Skeletal muscle satellite cell (primary cell): ENCODE results near the gene CD33.

ENCODE experiments used
- H3K27me3 ChIP-seq: 2 replicates; pipeline ENCODE4 v1.7.0; 2013; ENCODE audit warnings: low read length; ENCODE audit not compliant: control insufficient read depth, insufficient read depth
- H3K36me3 ChIP-seq: 2 replicates; pipeline ENCODE4 v1.7.0; 2013; ENCODE audit warnings: mild to moderate bottlenecking, control low read depth, low read length; ENCODE audit not compliant: insufficient read depth
- H3K4me1 ChIP-seq: 2 replicates; pipeline ENCODE4 v1.7.0; 2013; ENCODE audit warnings: low read length; ENCODE audit not compliant: control insufficient read depth, insufficient read depth
- H3K4me2 ChIP-seq: 2 replicates; pipeline ENCODE4 v1.7.0; 2013; ENCODE audit warnings: mild to moderate bottlenecking, low read length
- H3K4me3 ChIP-seq: 2 replicates; pipeline ENCODE4 v1.7.0; 2013; ENCODE audit warnings: low read length
- H3K9ac ChIP-seq: 2 replicates; pipeline ENCODE4 v1.7.0; 2013; ENCODE audit warnings: mild to moderate bottlenecking, low read depth, low read length, moderate library complexity
- H3K9me3 ChIP-seq: replicated peaks from 2 replicates; pipeline ENCODE4 v1.7.0; 2013; ENCODE audit warnings: mild to moderate bottlenecking, control low read depth, low read length

Gene CD33

DNA sequence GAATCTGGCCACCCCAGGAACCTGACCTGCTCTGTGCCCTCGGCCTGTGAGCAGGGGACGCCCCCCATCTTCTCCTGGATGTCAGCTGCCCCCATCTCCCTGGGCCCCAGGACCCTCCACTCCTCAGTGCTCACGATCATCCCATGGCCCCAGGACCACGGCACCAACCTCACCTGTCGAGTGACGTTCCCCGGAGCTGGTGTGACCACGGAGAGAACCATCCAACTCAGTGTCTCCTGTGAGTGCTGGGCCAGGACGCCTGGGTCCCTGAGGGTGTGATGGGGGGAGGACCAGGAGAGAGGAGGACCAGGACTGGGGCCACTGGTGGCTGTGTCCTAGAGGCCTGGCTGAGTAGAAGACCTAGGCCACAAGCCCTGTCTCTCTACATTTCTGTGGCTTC is 13.0 kb upstream of the CD33 start:
- H3K36me3 ChIP-seq: no peaks in the 10 kb centered on the region
- no peaks in the 10 kb centered on the region for H3K27me3 ChIP-seq
- no peak overlapping the region for H3K4me2 ChIP-seq
- no peak overlapping the region for H3K9ac ChIP-seq
- H3K9me3 ChIP-seq: no peaks in the 10 kb centered on the region
- no peaks in the 10 kb centered on the region for H3K4me1 ChIP-seq
- no peak overlapping the region for H3K4me3 ChIP-seq

GRCh38 chr19:51219307-51219706 is 5.6 kb upstream of the CD33 start:
- Histone ChIP-seq H3K4me2 (no peak overlapping the region), H3K27me3 (no peaks in the 10 kb centered on the region), H3K9ac (no peak overlapping the region), H3K4me3 (no peak overlapping the region), H3K36me3 (no peaks in the 10 kb centered on the region), H3K9me3 (no peaks in the 10 kb centered on the region), H3K4me1 (no peaks in the 10 kb centered on the region)

DNA sequence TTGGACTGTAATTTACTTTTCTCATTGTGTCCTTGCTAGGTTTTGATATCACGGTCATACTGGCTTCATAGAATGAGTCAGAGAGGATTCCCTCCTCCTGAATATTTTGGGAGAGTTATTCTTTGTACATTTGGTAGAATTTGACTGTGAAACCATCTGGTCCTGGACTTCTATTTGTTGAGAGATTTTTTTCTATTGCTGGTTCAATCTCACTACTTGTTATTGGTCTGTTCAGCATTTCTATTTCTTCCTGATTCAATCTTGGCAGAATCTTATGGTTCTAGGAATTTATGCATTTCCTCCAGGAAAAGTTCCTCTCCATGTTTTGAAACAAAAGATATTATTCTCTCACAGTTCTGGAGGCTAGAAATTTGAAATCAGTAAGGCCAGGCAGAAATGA is 4.9 kb upstream of the CD33 start:
- Histone ChIP-seq H3K4me2 (no peak overlapping the region), H3K36me3 (no peaks in the 10 kb centered on the region), H3K4me1 (no peaks in the 10 kb centered on the region), H3K27me3 (no peaks in the 10 kb centered on the region), H3K9ac (no peak overlapping the region), H3K9me3 (no peaks in the 10 kb centered on the region), H3K4me3 (no peak overlapping the region)

DNA sequence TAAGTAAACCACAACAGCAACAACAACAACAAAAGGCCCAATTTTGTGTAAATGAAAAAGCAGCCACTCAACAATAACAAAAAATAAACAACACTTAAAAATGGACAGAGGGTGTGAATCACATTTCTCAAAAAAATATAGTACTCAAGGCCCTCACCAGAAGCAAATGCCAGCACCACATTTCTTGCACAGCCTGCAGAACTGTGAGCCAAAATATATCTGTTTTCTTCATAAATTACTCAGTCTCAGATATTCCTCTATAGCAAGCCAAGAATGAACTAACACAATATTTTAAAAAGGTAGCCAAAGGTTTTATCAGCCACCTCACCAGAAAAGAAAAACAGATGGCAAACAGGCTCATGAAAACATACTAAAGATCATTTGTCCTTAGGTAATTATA is 3.9 kb upstream of the CD33 start:
- no peaks in the 10 kb centered on the region for H3K9me3 ChIP-seq

DNA sequence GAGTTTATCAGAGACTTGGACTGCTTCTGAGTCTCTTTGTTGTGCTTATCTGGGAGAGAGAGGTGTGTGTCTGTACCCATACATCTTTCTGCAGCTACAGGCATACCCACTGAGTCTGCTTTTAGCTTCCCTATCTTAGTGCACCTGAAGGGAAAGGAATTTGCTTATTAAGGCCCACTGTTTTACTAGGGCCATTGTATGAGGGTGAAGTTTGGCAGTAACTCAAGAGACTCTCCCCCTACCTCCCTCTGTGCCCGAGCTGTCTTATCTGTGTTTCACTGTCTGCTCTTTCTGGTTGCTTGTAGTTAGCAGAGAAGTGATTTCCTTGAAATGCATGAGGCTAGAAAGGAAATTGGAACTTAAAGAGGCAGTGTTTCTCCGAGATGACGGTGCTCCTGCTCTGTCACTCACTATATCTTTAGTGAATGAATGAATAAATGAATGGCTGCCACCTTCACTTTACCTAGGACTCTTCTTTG is 678 bp upstream of the CD33 start:
- H3K4me3 ChIP-seq: no peak overlapping the region
- H3K9me3 ChIP-seq: no peaks in the 10 kb centered on the region
- no peaks in the 10 kb centered on the region for H3K36me3 ChIP-seq
- H3K9ac ChIP-seq: no peak overlapping the region
- H3K4me1 ChIP-seq: no peaks in the 10 kb centered on the region
- H3K27me3 ChIP-seq: no peaks in the 10 kb centered on the region
- no peak overlapping the region for H3K4me2 ChIP-seq

More for the DNA sequence above, 3.9 kb upstream of the CD33 start:
- H3K36me3 ChIP-seq: no peaks in the 10 kb centered on the region
- no peaks in the 10 kb centered on the region for H3K27me3 ChIP-seq
- no peak overlapping the region for H3K4me3 ChIP-seq
- no peak overlapping the region for H3K9ac ChIP-seq
- H3K4me1 ChIP-seq: no peaks in the 10 kb centered on the region
- no peak overlapping the region for H3K4me2 ChIP-seq

DNA sequence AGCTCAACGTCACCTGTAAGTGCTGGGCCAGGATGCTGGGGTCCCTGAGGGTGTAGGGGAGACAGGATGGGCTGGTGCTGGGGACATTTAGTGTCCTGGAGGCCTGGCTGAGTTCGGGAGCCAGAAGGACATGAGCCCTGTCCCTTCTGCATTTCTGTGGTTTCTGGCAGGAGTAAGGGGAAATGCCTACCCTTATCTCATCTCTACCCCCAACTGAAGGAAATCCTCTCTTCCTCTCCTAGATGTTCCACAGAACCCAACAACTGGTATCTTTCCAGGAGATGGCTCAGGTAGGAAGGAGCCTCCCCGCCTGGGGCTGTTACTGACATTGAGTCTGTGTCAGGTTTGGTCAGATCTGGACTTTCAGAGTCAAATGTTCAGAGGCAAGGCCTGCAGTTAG is 1.2 kb downstream of the CD33 start:
- no peak overlapping the region for H3K9ac ChIP-seq
- no peaks in the 10 kb centered on the region for H3K4me1 ChIP-seq
- no peaks in the 10 kb centered on the region for H3K36me3 ChIP-seq
- no peak overlapping the region for H3K4me3 ChIP-seq
- H3K27me3 ChIP-seq: no peaks in the 10 kb centered on the region
- H3K9me3 ChIP-seq: no peaks in the 10 kb centered on the region
- H3K4me2 ChIP-seq: no peak overlapping the region

- Histone ChIP-seq H3K9me3 (no peaks in the 10 kb centered on the region), H3K36me3 (no peaks in the 10 kb centered on the region), H3K4me1 (no peaks in the 10 kb centered on the region)
These were observed 2.4 kb downstream of the CD33 start for GRCh38 chr19:51227326-51227725.

GRCh38 chr19:51227966-51228365 is 3.1 kb downstream of the CD33 start:
- Histone ChIP-seq H3K27me3 (no peaks in the 10 kb centered on the region), H3K4me2 (no peak overlapping the region), H3K9me3 (no peaks in the 10 kb centered on the region), H3K9ac (no peak overlapping the region), H3K4me1 (no peaks in the 10 kb centered on the region), H3K4me3 (no peak overlapping the region), H3K36me3 (no peaks in the 10 kb centered on the region)

More at GRCh38 chr19:51227326-51227725, 2.4 kb downstream of the CD33 start:
- Histone ChIP-seq H3K4me3 (no peak overlapping the region), H3K9ac (no peak overlapping the region), H3K27me3 (no peaks in the 10 kb centered on the region), H3K4me2 (no peak overlapping the region)

- no peaks in the 10 kb centered on the region for H3K36me3 ChIP-seq
- H3K4me3 ChIP-seq: no peak overlapping the region
- H3K9ac ChIP-seq: no peak overlapping the region
- no peak overlapping the region for H3K4me2 ChIP-seq
- peaks cover 7% of the 10 kb centered on the region for H3K9me3 ChIP-seq
- no peaks in the 10 kb centered on the region for H3K4me1 ChIP-seq
- H3K27me3 ChIP-seq: no peaks in the 10 kb centered on the region
These were observed 16.0 kb downstream of the CD33 start for GRCh38 chr19:51240866-51241265.

DNA sequence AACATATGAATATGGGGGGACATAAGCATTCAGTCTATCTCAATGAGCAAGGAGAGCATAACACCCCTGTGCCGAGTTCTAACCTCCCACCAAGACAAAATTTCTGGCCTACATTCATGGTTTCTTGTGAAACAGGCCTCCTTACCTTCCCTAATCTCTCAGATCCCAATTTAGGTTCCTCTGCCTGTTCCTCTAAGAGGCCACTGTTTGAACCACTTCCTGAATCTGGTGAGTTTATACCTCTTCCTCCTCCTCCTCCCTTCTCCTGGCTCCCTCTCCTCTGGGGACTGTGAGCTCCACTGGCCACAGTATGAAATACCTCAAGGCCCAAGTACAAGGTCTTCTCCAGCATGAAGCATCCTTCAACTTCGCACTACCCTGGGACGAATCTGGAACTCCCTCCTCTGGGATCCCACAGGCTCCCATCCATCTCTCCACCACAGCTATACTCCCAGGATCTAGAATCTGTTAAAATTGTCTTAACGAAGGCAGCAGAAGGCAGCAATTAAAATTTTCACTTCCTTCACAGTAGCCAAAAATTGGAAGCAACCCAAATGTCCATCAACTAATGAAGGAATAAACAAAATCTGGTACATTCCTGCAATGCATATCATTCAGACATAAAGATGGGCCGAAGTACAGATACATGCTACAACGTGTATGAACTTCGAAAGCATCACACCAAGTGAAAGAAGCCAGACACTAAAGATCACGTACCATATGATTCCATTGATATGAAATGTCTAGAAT is 18.2 kb downstream of the CD33 start:
- Histone ChIP-seq H3K9ac (no peak overlapping the region), H3K27me3 (no peaks in the 10 kb centered on the region), H3K36me3 (no peaks in the 10 kb centered on the region), H3K4me2 (no peak overlapping the region), H3K4me3 (no peak overlapping the region), H3K9me3 (peaks cover 7% of the 10 kb centered on the region), H3K4me1 (no peaks in the 10 kb centered on the region)

DNA sequence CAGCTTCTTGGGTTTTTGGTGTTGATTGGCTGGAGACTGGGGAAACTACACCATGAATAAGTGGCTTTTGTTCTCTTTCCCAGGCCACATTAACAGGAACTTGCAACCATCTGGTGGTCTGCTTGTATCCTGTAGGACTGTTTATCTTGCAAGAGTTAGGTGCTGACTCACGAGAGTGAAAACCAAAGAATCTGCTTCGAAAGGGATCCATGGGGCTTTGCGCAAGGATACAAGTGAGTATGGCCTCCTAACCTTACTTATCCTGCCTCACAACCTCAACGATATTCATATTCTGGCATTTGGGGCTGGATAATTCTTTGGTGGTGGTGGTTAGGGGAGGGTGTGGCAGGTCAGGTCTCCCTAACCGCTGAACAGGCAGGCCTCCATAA is 21.3 kb downstream of the CD33 start:
- Histone ChIP-seq H3K9me3 (peaks cover 8% of the 10 kb centered on the region), H3K27me3 (no peaks in the 10 kb centered on the region), H3K4me2 (no peak overlapping the region), H3K9ac (no peak overlapping the region), H3K36me3 (no peaks in the 10 kb centered on the region), H3K4me1 (no peaks in the 10 kb centered on the region), H3K4me3 (no peak overlapping the region)

DNA sequence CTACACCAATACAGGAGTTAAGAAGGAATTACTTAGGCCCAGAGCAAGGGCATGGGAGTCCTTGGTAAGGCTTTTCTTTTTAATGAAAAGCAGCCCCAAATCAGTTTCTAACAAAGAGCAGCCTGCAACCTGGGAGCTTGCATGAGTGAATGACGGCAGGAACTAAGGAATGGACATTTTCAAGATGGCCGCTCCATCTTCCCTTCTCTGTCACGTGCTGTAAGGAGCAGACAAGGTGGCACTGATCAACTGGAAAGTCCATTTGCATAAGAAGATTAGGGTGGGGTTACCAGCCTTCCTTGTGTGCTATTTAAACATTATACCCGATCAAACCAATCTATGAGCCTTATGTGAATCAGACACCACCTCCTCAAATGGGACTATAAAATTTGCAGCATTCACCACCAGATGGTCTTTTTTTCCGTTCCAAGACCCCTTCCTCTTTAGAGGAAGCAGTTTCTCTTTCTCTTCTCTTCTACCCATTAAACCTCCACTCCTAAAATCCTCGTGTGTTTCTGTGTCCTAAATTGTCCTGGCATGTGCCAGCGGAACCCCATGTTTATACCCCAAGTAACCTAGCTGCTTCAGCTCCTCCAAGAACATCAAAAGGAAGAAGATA is 23.2 kb downstream of the CD33 start:
- H3K4me2 ChIP-seq: no peak overlapping the region
- no peak overlapping the region for H3K9ac ChIP-seq
- H3K9me3 ChIP-seq: peaks cover 5% of the 10 kb centered on the region
- H3K27me3 ChIP-seq: no peaks in the 10 kb centered on the region
- H3K4me1 ChIP-seq: no peaks in the 10 kb centered on the region
- H3K4me3 ChIP-seq: no peak overlapping the region
- no peaks in the 10 kb centered on the region for H3K36me3 ChIP-seq
